SU-DHL-6 (cell line): ENCODE measurements around the gene ZNFX1.
A peak's percentile ranks its signal among the peaks of the same experiment; 100 is the strongest.

Experiments
- H2AFZ ChIP-seq: fragments of 200-600 bp; sonication (generic); 2 replicates; pipeline ENCODE4 v1.6.1; 2014; ENCODE audit warnings: low read depth, mild to moderate bottlenecking, moderate library complexity, mixed read lengths, antibody characterized with exemption, low read length; ENCODE audit not compliant: severe bottlenecking
- H3F3A ChIP-seq: fragments of 200-600 bp; shearing (Covaris generic); 2 replicates; pipeline ENCODE4 v1.6.0; 2016; ENCODE audit warnings: antibody characterized with exemption, mild to moderate bottlenecking; ENCODE audit not compliant: insufficient read depth
- H3K27ac ChIP-seq: fragments of 200-600 bp; sonication (generic); 2 replicates; pipeline ENCODE4 v1.5.1; 2016; ENCODE audit warnings: low read depth, mild to moderate bottlenecking, low read length, moderate library complexity, mixed read lengths
- H3K27me3 ChIP-seq: fragments of 200-600 bp; sonication (generic), shearing (Covaris generic); 2 replicates; pipeline ENCODE4 v1.6.0; 2014; ENCODE audit warnings: mild to moderate bottlenecking, low read length
- H3K36me3 ChIP-seq: fragments of 200-600 bp; sonication (generic); 2 replicates; pipeline ENCODE4 v1.6.1; 2014; ENCODE audit warnings: mild to moderate bottlenecking, low read length, mixed read lengths
- H3K4me2 ChIP-seq: fragments of 300-600, 200-600 bp; shearing (Covaris generic), sonication (generic); 2 replicates; pipeline ENCODE4 v1.6.0; 2014; ENCODE audit warnings: low read length, low read depth, mild to moderate bottlenecking; ENCODE audit not compliant: poor library complexity, severe bottlenecking
- H3K4me3 ChIP-seq: fragments of 200-600 bp; sonication (generic); 2 replicates; pipeline ENCODE4 v1.5.1; 2014; ENCODE audit warnings: antibody characterized with exemption, low read length, mild to moderate bottlenecking, mixed read lengths; ENCODE audit not compliant: insufficient read depth, poor library complexity, severe bottlenecking
- H3K79me2 ChIP-seq: fragments of 200-600 bp; sonication (generic); 2 replicates; pipeline ENCODE4 v1.6.1; 2014; ENCODE audit warnings: mild to moderate bottlenecking, low read length, moderate library complexity; ENCODE audit not compliant: insufficient read depth
- H3K9ac ChIP-seq: fragments of 200-600 bp; sonication (generic); 2 replicates; pipeline ENCODE4 v1.7.0; 2014; ENCODE audit warnings: mild to moderate bottlenecking, low read length
- H3K9me2 ChIP-seq: fragments of 200-600 bp; sonication (generic); replicated peaks from 2 replicates; pipeline ENCODE4 v1.6.1; 2014; ENCODE audit warnings: low read length; ENCODE audit not compliant: insufficient read depth
- H3K9me3 ChIP-seq: fragments of 200-600 bp; sonication (generic); 2 replicates; pipeline ENCODE4 v1.6.1; 2014; ENCODE audit warnings: low read length, mixed read lengths; ENCODE audit not compliant: insufficient read depth
- H4K20me1 ChIP-seq: fragments of 200-600 bp; sonication (generic); 2 replicates; pipeline ENCODE4 v1.6.1; 2014; ENCODE audit warnings: low read depth, mild to moderate bottlenecking, antibody characterized with exemption, low read length, moderate library complexity, mixed read lengths
- EZH2phosphoT487 ChIP-seq: fragments of 200-600 bp; sonication (generic), shearing (Covaris generic); conservative IDR thresholded peaks from 2 replicates; pipeline ENCODE4 v1.6.1; 2018; ENCODE audit warnings: mild to moderate bottlenecking, antibody characterized with exemption, low read length, moderate library complexity, mixed read lengths
- TF ChIP-seq, protein P1 (sequence below): fragments of 200-600 bp; sonication (generic); IDR thresholded peaks from one replicate; pipeline ENCODE4 v1.5.1; 2017; ENCODE audit warnings: antibody characterized with exemption, mild to moderate bottlenecking, low read length, moderate library complexity; ENCODE audit not compliant: insufficient read depth, poor library complexity, severe bottlenecking

Gene ZNFX1

GRCh38 chr20:49267327-49267726 is 10.5 kb downstream of the ZNFX1 start:
- no peaks in the 10 kb centered on the region for H3K27me3 ChIP-seq
- peak overlapping the region; percentile 24 for H3K4me3 ChIP-seq
- no peaks in the 10 kb centered on the region for H3K9me3 ChIP-seq
- no peak overlapping the region for H2AFZ ChIP-seq
- TF ChIP-seq EZH2phosphoT487: no peak
- TF ChIP-seq, protein P1, sequence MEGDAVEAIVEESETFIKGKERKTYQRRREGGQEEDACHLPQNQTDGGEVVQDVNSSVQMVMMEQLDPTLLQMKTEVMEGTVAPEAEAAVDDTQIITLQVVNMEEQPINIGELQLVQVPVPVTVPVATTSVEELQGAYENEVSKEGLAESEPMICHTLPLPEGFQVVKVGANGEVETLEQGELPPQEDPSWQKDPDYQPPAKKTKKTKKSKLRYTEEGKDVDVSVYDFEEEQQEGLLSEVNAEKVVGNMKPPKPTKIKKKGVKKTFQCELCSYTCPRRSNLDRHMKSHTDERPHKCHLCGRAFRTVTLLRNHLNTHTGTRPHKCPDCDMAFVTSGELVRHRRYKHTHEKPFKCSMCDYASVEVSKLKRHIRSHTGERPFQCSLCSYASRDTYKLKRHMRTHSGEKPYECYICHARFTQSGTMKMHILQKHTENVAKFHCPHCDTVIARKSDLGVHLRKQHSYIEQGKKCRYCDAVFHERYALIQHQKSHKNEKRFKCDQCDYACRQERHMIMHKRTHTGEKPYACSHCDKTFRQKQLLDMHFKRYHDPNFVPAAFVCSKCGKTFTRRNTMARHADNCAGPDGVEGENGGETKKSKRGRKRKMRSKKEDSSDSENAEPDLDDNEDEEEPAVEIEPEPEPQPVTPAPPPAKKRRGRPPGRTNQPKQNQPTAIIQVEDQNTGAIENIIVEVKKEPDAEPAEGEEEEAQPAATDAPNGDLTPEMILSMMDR: no peak
- H4K20me1 ChIP-seq: peaks cover 11% of the 10 kb centered on the region; the same call in 1 of the 2 replicates
- no peaks in the 10 kb centered on the region for H3K9me2 ChIP-seq
- peak overlapping the region; percentile 49 for H3K27ac ChIP-seq
- no peak overlapping the region for H3K9ac ChIP-seq
- H3K79me2 ChIP-seq: peaks cover 57% of the 10 kb centered on the region
- H3K36me3 ChIP-seq: peaks cover 29% of the 10 kb centered on the region
- H3F3A ChIP-seq: peaks cover 6% of the 10 kb centered on the region; the same call in 1 of the 2 replicates
- peak overlapping the region; percentile 59 for H3K4me2 ChIP-seq

- H3K9me3 ChIP-seq: no peaks in the 10 kb centered on the region
- H3K9ac ChIP-seq: no peak overlapping the region
- H3K79me2 ChIP-seq: peaks cover 22% of the 10 kb centered on the region
- H3K9me2 ChIP-seq: no peaks in the 10 kb centered on the region
- H3K36me3 ChIP-seq: peaks cover 32% of the 10 kb centered on the region
- H3K27me3 ChIP-seq: no peaks in the 10 kb centered on the region
- no peak overlapping the region for H3K4me2 ChIP-seq
- H3K27ac ChIP-seq: no peak overlapping the region
- TF ChIP-seq, protein P1: no peak
- no peak for TF ChIP-seq EZH2phosphoT487
- peaks cover 11% of the 10 kb centered on the region; the same call in 1 of the 2 replicates for H4K20me1 ChIP-seq
- no peak overlapping the region for H3K4me3 ChIP-seq
- no peaks in the 10 kb centered on the region; the same call in 1 of the 2 replicates for H3F3A ChIP-seq
- no peak overlapping the region for H2AFZ ChIP-seq
These were observed 15.4 kb downstream of the ZNFX1 start for GRCh38 chr20:49262444-49262843.

GRCh38 chr20:49261173-49261572 is 16.7 kb downstream of the ZNFX1 start:
- Histone ChIP-seq H3K9ac (no peak overlapping the region), H3K4me2 (no peak overlapping the region), H3K9me3 (no peaks in the 10 kb centered on the region), H3K27me3 (no peaks in the 10 kb centered on the region), H3K4me3 (no peak overlapping the region), H3K79me2 (peaks cover 13% of the 10 kb centered on the region), H3K36me3 (peaks cover 35% of the 10 kb centered on the region), H3K9me2 (no peaks in the 10 kb centered on the region), H3K27ac (no peak overlapping the region), H2AFZ (no peak overlapping the region), H3F3A (no peaks in the 10 kb centered on the region; the same call in 1 of the 2 replicates), H4K20me1 (peaks cover 11% of the 10 kb centered on the region; the same call in 1 of the 2 replicates)
- TF ChIP-seq, protein P1: no peak
- TF ChIP-seq EZH2phosphoT487: no peak
